ENCODE results near the gene CCDC200. TPM values are rescaled to one million over a fixed set of nuclear protein-coding genes. Genes with fewer than 3 reads are reported as not detected.

The CCDC200 gene
- total RNA-seq, 1 donor from 2014 or later: not detected

Small RNAs within 50 kb of the gene (small RNA-seq; reads per million reads assigned to genes)
- gene RF00004 (not detected), gene RNU2-1 (not detected)

Other genes starting within 250 kb of the CCDC200 start
- gene PTGES3L, start 248.5 kb downstream of the CCDC200 start, total RNA-seq: 1.2 TPM
- 13.3 TPM for gene RUNDC1, start 248.1 kb downstream of the CCDC200 start, total RNA-seq
- 891 TPM for gene RPL27, start 230.2 kb downstream of the CCDC200 start, total RNA-seq
- gene IFI35, start 221.8 kb downstream of the CCDC200 start, total RNA-seq: 2.5 TPM
- gene VAT1, start 206.2 kb downstream of the CCDC200 start, total RNA-seq: 58.3 TPM
- gene RND2, start 203.4 kb downstream of the CCDC200 start, total RNA-seq: 3.6 TPM
- gene BRCA1, start 103.3 kb downstream of the CCDC200 start, total RNA-seq: 6.4 TPM
- 64.3 TPM for gene NBR1, start 57.4 kb downstream of the CCDC200 start, total RNA-seq
- gene TMEM106A, start 16.7 kb downstream of the CCDC200 start, total RNA-seq: 0.62 TPM
- not detected for gene RNU2-1, start 5.4 kb upstream of the CCDC200 start, total RNA-seq
- 46.5 TPM for gene ARL4D, start 170.4 kb upstream of the CCDC200 start, total RNA-seq

All from occipital lobe (tissue), 2 donors.